ENCODE results near the gene NDUFS2.

- TF ChIP-seq CTCF (IDR thresholded peaks at IDR 0.05; ENCODE audit: low read depth, low read length, poor library complexity, severe bottlenecking) (no peak), EZH2phosphoT487 (IDR thresholded peaks at IDR 0.05; ENCODE audit: borderline replicate concordance, low read length) (no peak)
Measured at GRCh38 chr1:161179698-161180097, 22.5 kb upstream of the NDUFS2 start.

Data from DOHH2 (cell line).